CD4-positive, alpha-beta T cell treated with Interleukin-10 for 1 hour (primary cell): ENCODE results near the gene SLC4A8.
"Not testable (repeated sequence)": the region's sequence is repeated elsewhere in the genome, so short reads cannot be mapped to it uniquely, and the experiment has no call there.

Source experiments
- DNase-seq: peaks from one replicate; pipeline ENCODE4 v3.0.0-alpha.2; 2020

Gene SLC4A8

GRCh38 chr12:51430196-51430895 is 5.7 kb downstream of the SLC4A8 start:
- no peak for DNase-seq

- no peak for DNase-seq
Observed at GRCh38 chr12:51432921-51433320, 8.3 kb downstream of the SLC4A8 start.

- DNase-seq = no peak
Observed at GRCh38 chr12:51434305-51434704, 9.7 kb downstream of the SLC4A8 start.

- DNase-seq = no peak
Observed at GRCh38 chr12:51437431-51437830, 12.8 kb downstream of the SLC4A8 start.

GRCh38 chr12:51439330-51439729 is 14.7 kb downstream of the SLC4A8 start:
- DNase-seq = no peak

- no peak for DNase-seq
Observed at GRCh38 chr12:51441583-51441982, 17.0 kb downstream of the SLC4A8 start.

GRCh38 chr12:51442324-51442723 is 17.7 kb downstream of the SLC4A8 start:
- DNase-seq = no peak

- DNase-seq = no peak
Observed at GRCh38 chr12:51443573-51443972, 18.9 kb downstream of the SLC4A8 start.

GRCh38 chr12:51448618-51449256 is 24.1 kb downstream of the SLC4A8 start:
- DNase-seq = no peak

- DNase-seq = no peak
Observed at GRCh38 chr12:51449580-51450246, 25.1 kb downstream of the SLC4A8 start.

- DNase-seq = no peak
Observed at GRCh38 chr12:51450333-51450732, 25.7 kb downstream of the SLC4A8 start.

GRCh38 chr12:51450806-51451205 is 26.2 kb downstream of the SLC4A8 start:
- DNase-seq = no peak

- DNase-seq = not testable (repeated sequence)
Observed at GRCh38 chr12:51454016-51454415, 29.4 kb downstream of the SLC4A8 start.

GRCh38 chr12:51455050-51455449 is 30.4 kb downstream of the SLC4A8 start:
- not testable (repeated sequence) for DNase-seq

GRCh38 chr12:51458635-51459034 is 34.0 kb downstream of the SLC4A8 start:
- no peak for DNase-seq

- no peak for DNase-seq
Observed at GRCh38 chr12:51460519-51460918, 35.9 kb downstream of the SLC4A8 start.

GRCh38 chr12:51465491-51465890 is 40.9 kb downstream of the SLC4A8 start:
- no peak for DNase-seq

GRCh38 chr12:51470116-51470515 is 45.5 kb downstream of the SLC4A8 start:
- no peak for DNase-seq

- no peak for DNase-seq
Observed at GRCh38 chr12:51471111-51471864, 46.7 kb downstream of the SLC4A8 start.

GRCh38 chr12:51472984-51473383 is 48.4 kb downstream of the SLC4A8 start:
- DNase-seq = no peak

GRCh38 chr12:51473947-51474346 is 49.3 kb downstream of the SLC4A8 start:
- no peak for DNase-seq

- no peak for DNase-seq
Observed at GRCh38 chr12:51475543-51475942, 50.9 kb downstream of the SLC4A8 start.

- DNase-seq = no peak
Observed at GRCh38 chr12:51480978-51481377, 56.3 kb downstream of the SLC4A8 start.
